Measurements from ENCODE around the gene TTC4.
A peak's percentile ranks its signal among the peaks of the same experiment; 100 is the strongest.

TTC4 gene

GRCh38 chr1:54788459-54788858, 72.8 kb downstream of the TTC4 start:
- DNase-seq: no peak

DNA sequence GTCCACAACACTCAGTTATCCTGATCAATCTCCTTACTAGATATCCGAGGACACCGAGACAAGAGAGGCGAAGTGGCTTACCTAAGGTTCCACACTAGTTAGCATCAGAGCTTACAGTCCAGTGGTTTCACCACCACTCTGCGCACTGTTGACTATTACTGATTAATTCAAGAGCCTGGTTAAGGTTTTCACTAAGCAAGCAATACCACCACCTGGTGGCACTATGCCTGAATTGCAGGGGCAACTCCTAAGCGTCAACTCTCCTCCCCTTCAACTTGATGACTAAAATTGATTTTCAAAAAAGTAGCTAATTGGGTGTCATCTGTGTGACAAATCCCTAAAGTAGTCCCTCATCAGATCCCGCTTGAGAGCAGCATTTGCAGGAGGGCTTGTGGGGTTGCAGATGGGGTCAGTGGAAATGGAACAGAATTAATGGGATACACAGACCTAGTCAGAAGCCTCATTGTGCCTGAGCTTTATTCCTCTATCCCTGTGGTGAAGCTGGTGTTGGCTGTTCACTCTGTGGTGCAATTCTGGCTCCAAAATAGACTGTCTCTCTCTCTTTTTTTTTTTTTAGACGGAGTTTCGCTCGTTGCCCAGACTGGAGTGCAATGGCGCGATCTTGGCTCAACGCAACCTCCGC, 76.3 kb downstream of the TTC4 start:
- peak; percentile 43 for DNase-seq
